Hippocampal formation (tissue), 2 donors: ENCODE measurements around the gene RAPGEF1.
"Not testable (repeated sequence)": the region's sequence is repeated elsewhere in the genome, so short reads cannot be mapped to it uniquely, and the experiment has no call there.

Experiments
- DNase-seq, 2 donors: peaks; one replicate each; lab custom pipeline; 2025; lab: John Stamatoyannopoulos, UW

RAPGEF1 gene

GRCh38 chr9:131690941-131691573 lies 48.8 kb downstream of the RAPGEF1 start:
- DNase-seq: no peak

- no peak for DNase-seq
Measured at GRCh38 chr9:131690462-131690861, 49.4 kb downstream of the RAPGEF1 start.

GRCh38 chr9:131688377-131688776 lies 51.5 kb downstream of the RAPGEF1 start:
- DNase-seq: no peak

GRCh38 chr9:131685753-131686706 lies 53.8 kb downstream of the RAPGEF1 start:
- DNase-seq: no peak

- not testable (repeated sequence) for DNase-seq
Measured at GRCh38 chr9:131683094-131683493, 56.8 kb downstream of the RAPGEF1 start.

GRCh38 chr9:131682261-131682660 lies 57.6 kb downstream of the RAPGEF1 start:
- no peak for DNase-seq

GRCh38 chr9:131681826-131682225 lies 58.0 kb downstream of the RAPGEF1 start:
- DNase-seq: not testable (repeated sequence)

- DNase-seq: not testable (repeated sequence)
Measured at GRCh38 chr9:131681108-131681507, 58.8 kb downstream of the RAPGEF1 start.

GRCh38 chr9:131679261-131680020 lies 60.4 kb downstream of the RAPGEF1 start:
- no peak for DNase-seq

- DNase-seq: no peak
Measured at GRCh38 chr9:131678499-131679111, 61.3 kb downstream of the RAPGEF1 start.

GRCh38 chr9:131677444-131678180 lies 62.3 kb downstream of the RAPGEF1 start:
- peak in 1 of 2 donors; percentile 9 for DNase-seq

GRCh38 chr9:131677049-131677443 lies 62.8 kb downstream of the RAPGEF1 start:
- DNase-seq: no peak

- DNase-seq: no peak
Measured at GRCh38 chr9:131676431-131676972, 63.4 kb downstream of the RAPGEF1 start.

- DNase-seq: no peak
Measured at GRCh38 chr9:131675437-131676022, 64.3 kb downstream of the RAPGEF1 start.

GRCh38 chr9:131674425-131675421 lies 65.2 kb downstream of the RAPGEF1 start:
- no peak for DNase-seq

GRCh38 chr9:131673531-131673930 lies 66.3 kb downstream of the RAPGEF1 start:
- DNase-seq: no peak

- DNase-seq: no peak
Measured at GRCh38 chr9:131673068-131673467, 66.8 kb downstream of the RAPGEF1 start.

- DNase-seq: no peak
Measured at GRCh38 chr9:131672451-131672850, 67.4 kb downstream of the RAPGEF1 start.

- DNase-seq: no peak
Measured at GRCh38 chr9:131671133-131671520, 68.7 kb downstream of the RAPGEF1 start.
